Pancreas (tissue), 10 donors: ENCODE results near the gene PEPD. TPM values are rescaled to one million over a fixed set of nuclear protein-coding genes. Genes with fewer than 3 reads are reported as not detected.

Source experiments
- ATAC-seq, 4 donors: fragments of 200-7000 bp; cut with Tn5 transposase; one replicate each; pipeline versions ENCODE4 v1.8.0 to v1.9.1; 2020; ENCODE audit warnings: mild to moderate bottlenecking in 4 of 4, moderate library complexity in 4 of 4
- DNase-seq, 6 donors: peaks; one replicate each; pipeline ENCODE4 v3.0.0-alpha.2; 2020
- FAIRE-seq: peaks from 2 replicates; lab custom pipeline; 2012; peaks lifted over from hg19 to GRCh38; lab: Jason Lieb, UNC
- H3K27ac ChIP-seq, 4 donors: fragments of 200-600 bp; sonication (generic); 1 replicate in 3 of 4; 2 replicates in 1 of 4; pipeline versions ENCODE4 v1.5.0 to v1.8.0; 2020
- H3K27me3 ChIP-seq, 4 donors: fragments of 200-600 bp; one replicate each; pipeline ENCODE4 v1.8.0; 2021
- H3K36me3 ChIP-seq, 3 donors: fragments of 200-600 bp; sonication (generic) in 1 of 3; one replicate each; pipeline versions ENCODE4 v1.5.0 to v1.8.0; 2020 to 2021
- H3K4me1 ChIP-seq, 3 donors: fragments of 200-600 bp; one replicate each; pipeline ENCODE4 v1.8.0; 2021
- H3K4me3 ChIP-seq, 4 donors: fragments of 200-600 bp; sonication (generic) in 2 of 4; one replicate each; pipeline versions ENCODE4 v1.5.0 to v1.8.0; 2020 to 2021
- H3K9me3 ChIP-seq, 4 donors: fragments of 200-600 bp; one replicate each; pipeline ENCODE4 v1.8.0; 2021
- CTCF ChIP-seq, 4 donors: fragments of 200-600 bp; sonication (generic) in 3 of 4; IDR thresholded peaks; one replicate each; pipeline versions ENCODE4 v1.5.0 to v1.8.0; 2021; ENCODE audit warnings: antibody characterized with exemption in 4 of 4
- WGBS, 2 donors: extraction: QIAGEN DNeasy Blood & Tissue Kit; methylation state at CpG; one replicate each; pipeline ENCODE4 v1.1.7; 2013; 5-methylcytosine and 5-hydroxymethylcytosine counted together
- intact Hi-C, 3 donors: fragments of 100-400 bp; cut with DNase I; formaldehyde crosslinking; loops; one replicate each; pipeline versions ENCODE4 v1.11.1 to v1.14.2; 2022
- polyA plus RNA-seq, 2 donors: library from polyadenylated mRNA; stranded (reverse); fragments of 200-250 nt; gene quantifications; one replicate each; pipeline ENCODE4 v1.2.3, GENCODE V29; 2013
- total RNA-seq, 6 donors: library from RNA; stranded (reverse); fragmentation: NEBNext Ultra II Directional in 4 of 6; extraction: Animal tissue kit (Norgen Biotek cat#: 25700) in 4 of 6; gene quantifications; one replicate each; pipeline versions ENCODE4 v1.2.1 to v1.2.4, GENCODE V29; 2021 to 2023
- donor health status: healthy with polysubstance abuse.
- donor health status: DM: no; HTN: no; CAD: no; lungs with moderate emphysema.
- donor health status: DM: no; HTN: no; CAD: no.
- donor health status: control.
- donor health status: control.
- donor health status: Bipolar disorder and iron deficiency.
- donor health status: DM: yes; HTN: yes; CAD: no.
- donor health status: DM: no; HTN: no; CAD: no.
- donor health status: DM: no; HTN: no; CAD: no.
- donor health status: DM: yes; HTN: yes; CAD: no.

PEPD gene
- total and polyA plus RNA-seq, 8 donors = 13.7 to 36.1 (median 22.5) TPM

- H3K27ac ChIP-seq = no peak overlapping the region
- DNase-seq (no peak), ATAC-seq (no peak), FAIRE-seq (no peak)
- no peaks in the 10 kb centered on the region for H3K9me3 ChIP-seq
- H3K36me3 ChIP-seq = no peaks in the 10 kb centered on the region
- H3K27me3 ChIP-seq = no peaks in the 10 kb centered on the region
- WGBS, 2 donors = 67 to 85% methylated on average over 1 of the region's 1 CpG
- peak overlapping the region in 1 of 4 donors; percentile 81 for H3K4me3 ChIP-seq
- H3K4me1 ChIP-seq = peaks cover 16 to 35% (median 30%) of the 10 kb centered on the region in 3 donors
- intact Hi-C loops = no loop called here
- TF ChIP-seq CTCF (IDR thresholded peaks at IDR 0.05) = no peak
Measured at GRCh38 chr19:33375837-33376159, 145.8 kb downstream of the PEPD start.

DNA sequence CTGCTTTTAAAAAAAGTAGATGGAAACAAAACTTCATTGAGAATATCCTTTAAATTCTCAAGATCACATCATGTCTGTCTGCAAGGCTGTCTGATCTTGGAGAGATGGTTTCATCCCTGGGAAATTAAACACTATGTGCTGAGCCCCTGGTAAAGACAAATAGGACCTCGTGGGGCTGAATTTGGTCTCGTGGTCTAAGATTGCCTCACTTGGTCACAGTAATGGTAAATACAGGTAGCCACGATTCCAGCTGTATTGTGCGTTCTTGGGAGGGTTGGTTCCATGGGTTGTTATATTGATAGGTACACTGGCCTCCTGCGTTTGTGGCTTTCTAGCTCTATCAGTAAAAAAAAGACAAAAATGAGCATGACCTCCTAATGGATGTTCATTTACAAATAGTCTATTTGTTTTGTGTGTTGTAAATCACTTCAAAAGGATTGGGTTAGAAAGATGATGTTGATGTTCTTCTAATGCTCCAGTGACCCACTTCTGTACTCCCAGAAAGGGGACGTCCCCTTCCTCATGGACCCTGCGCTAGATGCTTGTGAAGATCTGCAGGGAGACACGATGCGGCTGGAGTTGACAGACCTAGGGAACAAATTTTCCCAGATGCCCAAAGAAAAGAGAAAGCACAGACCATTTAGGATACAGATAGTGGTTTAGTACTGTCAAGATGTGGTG is 146.3 kb downstream of the PEPD start:
- no peaks in the 10 kb centered on the region for H3K27me3 ChIP-seq

GRCh38 chr19:33374236-33374714 is 147.3 kb downstream of the PEPD start:
- FAIRE-seq (no peak), DNase-seq (peak in 2 of 6 donors; percentile 43 to 49), ATAC-seq (peak in 2 of 4 donors; percentile 10 to 59)
- Histone ChIP-seq H3K27ac (peak overlapping the region; percentile 90 to 97 (median 96)), H3K36me3 (no peaks in the 10 kb centered on the region), H3K27me3 (no peaks in the 10 kb centered on the region), H3K9me3 (no peaks in the 10 kb centered on the region), H3K4me3 (peak overlapping the region; percentile 30 to 97 (median 82)), H3K4me1 (peaks cover 16 to 35% (median 24%) of the 10 kb centered on the region in 3 donors)
- TF ChIP-seq CTCF (IDR thresholded peaks at IDR 0.05) = no peak
- intact Hi-C loops = no loop called here
- 1% methylated on average over 22 of the region's 22 CpGs for WGBS, 2 donors

More for the DNA sequence above, 146.3 kb downstream of the PEPD start:
- no peak for TF ChIP-seq CTCF (IDR thresholded peaks at IDR 0.05)
- DNase-seq = peak in 1 of 6 donors; percentile 15
- H3K4me3 ChIP-seq = peak overlapping the region in 2 of 4 donors; percentile 81 to 83
- peaks cover 16 to 35% (median 30%) of the 10 kb centered on the region in 3 donors for H3K4me1 ChIP-seq
- no peaks in the 10 kb centered on the region for H3K9me3 ChIP-seq
- FAIRE-seq = no peak
- no peaks in the 10 kb centered on the region for H3K36me3 ChIP-seq
- 46 to 61% methylated on average over 9 of the region's 9 CpGs for WGBS, 2 donors
- intact Hi-C loops = no loop called here
- H3K27ac ChIP-seq = peak overlapping the region in 2 of 4 donors; percentile 95 to 97
- ATAC-seq = no peak

DNA sequence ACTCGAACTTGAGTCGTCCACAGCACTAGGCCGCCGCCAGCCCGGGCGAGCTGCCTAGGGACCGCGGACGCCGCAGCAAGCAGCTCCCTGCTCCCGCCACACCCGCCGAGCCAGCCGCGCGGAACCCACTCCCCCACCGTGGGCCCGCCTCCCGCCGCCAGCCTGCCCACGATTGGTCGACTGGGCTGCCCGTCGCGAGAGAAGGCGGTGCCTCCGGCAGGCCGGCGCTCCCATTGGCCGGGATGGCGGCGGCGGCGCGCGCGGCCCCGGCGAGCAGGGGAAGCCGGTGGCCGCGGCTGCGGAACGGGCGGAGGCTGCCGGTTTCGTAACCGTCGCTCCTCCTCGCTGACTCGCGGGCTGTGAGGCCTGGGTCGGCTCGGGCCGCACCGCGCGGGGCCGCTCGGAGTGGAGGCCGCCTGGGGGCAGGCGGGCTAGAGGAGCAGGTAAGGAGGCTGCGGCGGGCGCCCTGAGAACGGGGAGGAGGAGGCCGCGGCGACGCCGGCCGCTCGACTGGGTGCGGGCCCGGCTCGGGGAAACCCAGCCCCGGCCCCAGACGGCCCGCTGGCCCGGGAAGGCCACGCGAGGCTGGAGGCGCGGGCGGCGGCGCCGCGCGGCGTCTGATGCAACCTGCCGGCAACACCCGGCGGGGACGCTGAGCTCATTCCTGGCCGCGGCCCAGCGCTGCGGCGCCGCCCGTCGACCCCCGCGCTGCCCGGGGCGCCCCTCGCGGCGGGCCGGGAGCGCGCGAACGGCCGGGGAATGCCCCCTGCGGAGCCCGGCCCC is 147.9 kb downstream of the PEPD start, which contains the start of gene CEBPG:
Gene CEBPG, plus strand, starts transcription at position 257 of the 783 bp plus-strand sequence. CDS start 5,531 bp downstream, outside the sequence.
- FAIRE-seq (no peak), DNase-seq (peak; percentile 90 to 99 (median 97)), ATAC-seq (peak; percentile 95 to 98 (median 98))
- no peak for TF ChIP-seq CTCF (IDR thresholded peaks at IDR 0.05)
- Histone ChIP-seq H3K9me3 (no peaks in the 10 kb centered on the region), H3K4me3 (peak within 1 kb of the TSS; percentile 81 to 97 (median 84)), H3K27me3 (no peaks in the 10 kb centered on the region), H3K27ac (peak within 1 kb of the TSS; percentile 90 to 97 (median 96)), H3K36me3 (no peaks in the 10 kb centered on the region), H3K4me1 (peaks cover 16 to 29% (median 18%) of the 10 kb centered on the region in 3 donors)
- intact Hi-C loops = no loop called here
- WGBS, 2 donors = 0% methylated on average over 77 to 118 of the region's 118 CpGs
